H1 (cell line): ENCODE results near the gene PMS1. TPM values are rescaled to one million over a fixed set of nuclear protein-coding genes. Genes with fewer than 3 reads are reported as not detected.
A peak's percentile ranks its signal among the peaks of the same experiment; 100 is the strongest.

Experiments
- CTCF ChIA-PET: fragments of 300-600 bp; sonication (Branson Sonifier 250); formaldehyde crosslinking; loops from one replicate; lab custom pipeline; 2021; ENCODE audit not compliant: partially characterized antibody; lab: Charles Lee
- POLR2A ChIA-PET: fragments of 300-600 bp; sonication (Branson Sonifier 250); formaldehyde crosslinking; loops from one replicate; lab custom pipeline; 2021; ENCODE audit warnings: inconsistent platforms; ENCODE audit not compliant: partially characterized antibody; lab: Charles Lee
- DNase-seq, 2 experiments: peaks; one replicate each; pipeline versions ENCODE4 v3.0.0 to v3.0.0-alpha.2; 2010 to 2022; ENCODE audit warnings: low spot score in 2 of 2, low read depth in 1 of 2, mixed read lengths in 1 of 2
- FAIRE-seq: peaks from 2 replicates; lab custom pipeline; 2011; peaks lifted over from hg19 to GRCh38; lab: Jason Lieb, UNC
- H2AFZ ChIP-seq: 2 replicates; pipeline ENCODE4 v1.8.1; 2012; ENCODE audit warnings: low read length, inconsistent platforms
- H2AK5ac ChIP-seq: 2 replicates; pipeline ENCODE4 v1.6.1; 2013; ENCODE audit warnings: low read depth, low read length
- H2BK120ac ChIP-seq: replicated peaks from 2 replicates; pipeline ENCODE3; 2013; ENCODE audit warnings: low read depth, low read length, inconsistent platforms
- H2BK12ac ChIP-seq: 2 replicates; pipeline ENCODE4 v1.6.1; 2013; ENCODE audit warnings: low read depth, low read length
- H2BK15ac ChIP-seq: 2 replicates; pipeline ENCODE4 v1.6.1; 2013; ENCODE audit warnings: low read length
- H2BK20ac ChIP-seq: 2 replicates; pipeline ENCODE4 v1.6.1; 2013; ENCODE audit warnings: low read length
- H2BK5ac ChIP-seq: 2 replicates; pipeline ENCODE4 v1.6.1; 2013; ENCODE audit warnings: low read depth, low read length
- H3K14ac ChIP-seq: 2 replicates; pipeline ENCODE4 v1.6.1; 2013; ENCODE audit warnings: inconsistent platforms; ENCODE audit not compliant: insufficient read length
- H3K18ac ChIP-seq: 2 replicates; pipeline ENCODE4 v1.6.1; 2013; ENCODE audit warnings: low read length; ENCODE audit errors: extremely low read depth
- H3K23ac ChIP-seq: 2 replicates; pipeline ENCODE4 v1.6.1; 2013; ENCODE audit warnings: inconsistent platforms; ENCODE audit not compliant: insufficient read length
- H3K23me2 ChIP-seq: 2 replicates; pipeline ENCODE4 v1.6.1; 2013; ENCODE audit warnings: low read depth, low read length
- H3K27ac ChIP-seq: 2 replicates; pipeline ENCODE4 v1.6.1; 2011; ENCODE audit warnings: low read depth, low read length, inconsistent platforms
- H3K27me3 ChIP-seq, 4 experiments: replicated peaks in 1 of 4; 1 replicate in 1 of 4; 2 replicates in 3 of 4; pipeline versions ENCODE4 v1.6.1 to v1.8.1; 2011 to 2013; ENCODE audit warnings: low read length in 3 of 4, mild to moderate bottlenecking in 3 of 4, inconsistent platforms in 2 of 4, mixed read lengths in 2 of 4, moderate library complexity in 1 of 4; ENCODE audit not compliant: control insufficient read depth in 3 of 4, insufficient read depth in 3 of 4; ENCODE audit errors: extremely low read depth in 1 of 4
- H3K36me3 ChIP-seq, 4 experiments: 2 replicates each; pipeline versions ENCODE4 v1.6.1 to v1.8.1; 2011 to 2013; ENCODE audit warnings: mild to moderate bottlenecking in 4 of 4, low read length in 3 of 4, moderate library complexity in 2 of 4, control low read depth in 1 of 4, inconsistent platforms in 1 of 4; ENCODE audit not compliant: insufficient read depth in 4 of 4, control insufficient read depth in 2 of 4
- H3K4ac ChIP-seq: replicated peaks from 2 replicates; pipeline ENCODE3; 2013; ENCODE audit warnings: low read length, low read depth, mixed read lengths, inconsistent platforms; ENCODE audit not compliant: insufficient read length
- H3K4me1 ChIP-seq, 4 experiments: replicated peaks in 1 of 4; 1 replicate in 1 of 4; 2 replicates in 3 of 4; pipeline versions ENCODE4 v1.6.1 to v1.8.1; 2011 to 2013; ENCODE audit warnings: low read length in 3 of 4, inconsistent platforms in 2 of 4, mixed read lengths in 1 of 4; ENCODE audit not compliant: insufficient read depth in 4 of 4, control insufficient read depth in 3 of 4
- H3K4me2 ChIP-seq, 2 experiments: 2 replicates each; pipeline versions ENCODE4 v1.6.1 to v1.8.1; 2011 to 2013; ENCODE audit warnings: low read depth in 2 of 2, low read length in 2 of 2, control low read depth in 1 of 2, inconsistent platforms in 1 of 2, mild to moderate bottlenecking in 1 of 2; ENCODE audit not compliant: insufficient read depth in 1 of 2
- H3K4me3 ChIP-seq, 4 experiments: fragments of 200-600, 300-600 bp in 1 of 4; sonication (generic), shearing (Covaris generic), sonication (Bioruptor Twin) in 1 of 4; 2 replicates each; pipeline versions ENCODE4 v1.5.1 to v1.8.1; 2011 to 2016; ENCODE audit warnings: low read length in 4 of 4, low read depth in 3 of 4, control low read depth in 2 of 4, inconsistent platforms in 2 of 4, mild to moderate bottlenecking in 2 of 4, mixed read lengths in 1 of 4, moderate library complexity in 1 of 4; ENCODE audit not compliant: insufficient read depth in 2 of 4; ENCODE audit errors: extremely low read depth in 1 of 4
- H3K56ac ChIP-seq: replicated peaks from 2 replicates; pipeline ENCODE3; 2013; ENCODE audit warnings: low read depth, mild to moderate bottlenecking, mixed read lengths, low read length, inconsistent platforms; ENCODE audit not compliant: insufficient read length
- H3K79me1 ChIP-seq: 2 replicates; pipeline ENCODE4 v1.6.1; 2013; ENCODE audit warnings: low read depth, low read length, control low read depth
- H3K79me2 ChIP-seq, 2 experiments: 2 replicates each; pipeline versions ENCODE4 v1.6.1 to v1.8.1; 2012 to 2013; ENCODE audit warnings: low read length in 2 of 2, mild to moderate bottlenecking in 2 of 2, inconsistent platforms in 1 of 2; ENCODE audit not compliant: insufficient read depth in 2 of 2, control insufficient read depth in 1 of 2
- H3K9ac ChIP-seq, 4 experiments: replicated peaks in 1 of 4; 1 replicate in 1 of 4; 2 replicates in 3 of 4; pipeline versions ENCODE4 v1.6.1 to v1.8.1; 2011 to 2013; ENCODE audit warnings: low read depth in 3 of 4, low read length in 3 of 4, control low read depth in 2 of 4, mild to moderate bottlenecking in 2 of 4, moderate library complexity in 2 of 4, inconsistent platforms in 1 of 4; ENCODE audit errors: extremely low read depth in 1 of 4
- H3K9me3 ChIP-seq, 2 experiments: 2 replicates each; pipeline versions ENCODE4 v1.6.1 to v1.8.1; 2012 to 2013; ENCODE audit warnings: mild to moderate bottlenecking in 2 of 2, moderate library complexity in 2 of 2, control low read depth in 1 of 2, inconsistent platforms in 1 of 2, low read depth in 1 of 2, low read length in 1 of 2, mixed read lengths in 1 of 2; ENCODE audit not compliant: insufficient read depth in 2 of 2
- H4K20me1 ChIP-seq, 2 experiments: replicated peaks in 1 of 2; 2 replicates each; pipeline versions ENCODE3 to v1.8.1; 2011 to 2013; ENCODE audit warnings: inconsistent platforms in 2 of 2, low read length in 2 of 2, mild to moderate bottlenecking in 1 of 2; ENCODE audit not compliant: insufficient read depth in 2 of 2, control insufficient read depth in 1 of 2
- H4K5ac ChIP-seq: 2 replicates; pipeline ENCODE4 v1.6.1; 2013; ENCODE audit warnings: low read length, low read depth, mixed read lengths, inconsistent platforms; ENCODE audit not compliant: insufficient read length
- H4K8ac ChIP-seq: 2 replicates; pipeline ENCODE4 v1.8.0; 2013; ENCODE audit warnings: mild to moderate bottlenecking, moderate library complexity, low read length, inconsistent platforms; ENCODE audit not compliant: insufficient read depth; ENCODE audit errors: extremely low read depth
- H4K91ac ChIP-seq: replicated peaks from 2 replicates; pipeline ENCODE3; 2013; ENCODE audit warnings: low read length, mixed read lengths, inconsistent platforms; ENCODE audit not compliant: insufficient read length
- BCL11A ChIP-seq, 2 experiments: IDR thresholded peaks; one replicate each; pipeline ENCODE4 v1.6.1; 2011; ENCODE audit warnings: low read depth in 2 of 2, low read length in 2 of 2, mild to moderate bottlenecking in 2 of 2
- CBX5 ChIP-seq: fragments of 300-800, 300-1000 bp; sonication (generic); IDR thresholded peaks from 2 replicates; pipeline ENCODE4 v1.7.1; 2016; ENCODE audit warnings: antibody characterized with exemption, low read length, low read depth
- EZH2 ChIP-seq: fragments of 200-600 bp; sonication (generic); IDR thresholded peaks from 2 replicates; pipeline ENCODE4 v1.7.1; 2012; ENCODE audit warnings: low read depth, mild to moderate bottlenecking, moderate library complexity, low read length, inconsistent platforms; ENCODE audit not compliant: severe bottlenecking
- FOSL1 ChIP-seq: IDR thresholded peaks from 2 replicates; pipeline ENCODE4 v1.6.1; 2011; ENCODE audit warnings: mild to moderate bottlenecking, low read depth, low read length, moderate library complexity; ENCODE audit not compliant: insufficient read depth
- MAFK ChIP-seq: IDR thresholded peaks from 2 replicates; pipeline ENCODE4 v1.6.1; 2012; ENCODE audit warnings: low read depth, mild to moderate bottlenecking, improper control_type of control experiment, low read length
- POU5F1 ChIP-seq: IDR thresholded peaks from 2 replicates; pipeline ENCODE4 v1.6.1; 2011; ENCODE audit warnings: low read depth, mild to moderate bottlenecking, low read length, moderate library complexity
- RAD21 ChIP-seq, 2 experiments: IDR thresholded peaks in 1 of 2; conservative IDR thresholded peaks in 1 of 2; 2 replicates each; pipeline ENCODE4 v1.6.1; 2011; ENCODE audit warnings: low read depth in 2 of 2, low read length in 2 of 2, improper control_type of control experiment in 1 of 2, inconsistent platforms in 1 of 2, mild to moderate bottlenecking in 1 of 2, moderate library complexity in 1 of 2
- SP2 ChIP-seq: IDR thresholded peaks from 2 replicates; pipeline ENCODE4 v1.6.1; 2012; ENCODE audit warnings: mild to moderate bottlenecking, low read length, inconsistent platforms
- WGBS, 2 experiments: shearing (Covaris generic) in 1 of 2; methylation state at CpG; one replicate each; pipeline versions ENCODE4 v1.1.6 to v1.1.7; 2013 to 2015; ENCODE audit warnings: low lambda C conversion rate in 2 of 2, mixed read lengths in 2 of 2, inconsistent platforms in 1 of 2, low coverage in 1 of 2, missing lambda C conversion rate in 1 of 2; ENCODE audit not compliant: insufficient replicate concordance in 2 of 2, insufficient coverage in 1 of 2, insufficient read length in 1 of 2; ENCODE audit errors: extremely low coverage in 1 of 2, missing lambda C conversion rate in 1 of 2; 5-methylcytosine and 5-hydroxymethylcytosine counted together
- polyA plus RNA-seq, 7 experiments: library from polyadenylated mRNA; depleted of rRNA in 3 of 7; stranded (reverse) in 5 of 7; unstranded in 2 of 7; fragments of >200 nt in 5 of 7; fragments of 200-250 nt in 2 of 7; gene quantifications; 1 replicate in 5 of 7; 2 replicates in 1 of 7; 4 replicates in 1 of 7; pipeline versions ENCODE4 v1.2.1 to v1.2.3, GENCODE V29; 2011 to 2013; ENCODE audit warnings: missing spikeins in 2 of 7, mixed read lengths in 2 of 7
- total RNA-seq: library from RNA; stranded (reverse); fragmentation: NEBNext Ultra II Directional; extraction: Animal tissue kit (Norgen Biotek cat#: 25700); gene quantifications from 2 replicates; pipeline ENCODE4 v1.2.1, GENCODE V29; 2021
- TF ChIP-seq, protein P1 (sequence below), 3 experiments: IDR thresholded peaks; 1 replicate in 2 of 3; 2 replicates in 1 of 3; pipeline versions ENCODE4 v1.5.1 to v1.6.1; 2011; ENCODE audit warnings: low read length in 3 of 3, mild to moderate bottlenecking in 3 of 3, inconsistent platforms in 2 of 3, low read depth in 1 of 3, moderate library complexity in 1 of 3; ENCODE audit not compliant: insufficient read depth in 1 of 3; ENCODE audit errors: control extremely low read depth in 1 of 3

PMS1 gene
- total and polyA plus RNA-seq, 2 of the 8 experiments (the other 6 are each of a cell fraction or from before 2014, with no cell fraction given), result 13.1 to 59.7 TPM

DNA sequence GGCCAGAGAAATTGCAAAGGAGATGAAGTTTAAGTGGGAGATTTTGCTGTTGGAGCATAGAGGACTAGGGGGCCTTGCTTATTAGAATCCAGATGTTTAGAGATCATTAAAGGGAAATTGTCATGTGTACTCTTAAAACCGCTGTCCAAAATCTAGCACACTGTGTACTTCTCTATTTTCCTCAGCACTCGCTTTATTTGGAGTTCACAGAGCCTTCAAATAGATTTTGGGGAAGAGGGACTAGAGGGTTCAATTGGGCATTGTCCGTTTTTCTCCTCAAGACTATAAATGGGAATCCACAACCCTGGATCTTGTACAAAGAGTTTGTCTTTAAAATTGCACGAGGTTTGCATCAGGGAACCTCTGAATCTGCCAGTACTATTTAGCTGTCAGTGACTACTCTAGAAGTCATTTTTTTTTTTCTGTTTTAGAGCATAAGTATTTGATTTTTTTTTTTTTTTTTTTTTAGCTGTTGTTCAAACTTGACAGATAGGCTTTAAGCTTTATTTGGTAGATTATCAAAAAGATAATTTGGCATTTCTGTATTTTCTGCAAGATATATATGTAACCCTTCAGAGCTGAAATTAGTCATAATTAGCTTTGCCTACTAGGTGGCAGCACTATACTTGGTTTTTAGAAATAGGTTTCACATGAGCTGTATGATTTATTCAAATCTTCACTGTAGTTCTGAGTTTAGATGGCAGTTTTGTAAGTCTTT, 14.2 kb downstream of the PMS1 start:
- Histone ChIP-seq H2BK15ac (no peak overlapping the region), H3K4me3 (no peak overlapping the region), H3K14ac (no peak overlapping the region), H3K36me3 (peaks cover 6 to 53% (median 23%) of the 10 kb centered on the region in 4 experiments), H3K23me2 (no peaks in the 10 kb centered on the region), H3K79me1 (peaks cover 5% of the 10 kb centered on the region; the same call in 1 of the 2 replicates), H2AK5ac (no peak overlapping the region), H3K9me3 (no peaks in the 10 kb centered on the region), H4K20me1 (peaks cover 0 to 5% of the 10 kb centered on the region in 2 experiments), H2BK20ac (no peak overlapping the region), H2BK120ac (no peak overlapping the region), H3K27ac (no peak overlapping the region), H2BK12ac (no peak overlapping the region), H2BK5ac (no peak overlapping the region), H3K4me1 (no peaks in the 10 kb centered on the region), H4K5ac (no peak overlapping the region), H3K18ac (no peak overlapping the region), H3K79me2 (peaks cover 0 to 27% of the 10 kb centered on the region in 2 experiments; a peak in 2 of 4 replicates), H3K9ac (no peak overlapping the region), H3K27me3 (no peaks in the 10 kb centered on the region), H4K8ac (no peak overlapping the region), H2AFZ (no peak overlapping the region), H3K4ac (no peak overlapping the region), H3K4me2 (no peak overlapping the region), H3K56ac (no peak overlapping the region), H3K23ac (no peak overlapping the region), H4K91ac (no peak overlapping the region)
- ChIA-PET CTCF (interaction anchor here (0.8 to 1.7 kb wide), 11 partner anchors 9 to 479 kb away, joined by 3 to 6 read pairs (median 4); no protein-coding TSS in a partner anchor), POLR2A (interaction anchor here (0.6 to 1.8 kb wide), 3 partner anchors 14 to 180 kb away, joined by 3 to 5 read pairs (median 3); partner anchors contain the start of genes ORMDL1 and PMS1)
- FAIRE-seq, result no peak
- WGBS, 2 experiments, result 94% methylated on average over 4 of the region's 4 CpGs; no CpG with 5 or more reads in 1 of the 2 experiments
- DNase-seq, result no peak
- no peak for TF ChIP-seq MAFK
- TF ChIP-seq SP2, result no peak
- no peak for TF ChIP-seq BCL11A (IDR thresholded peaks at IDR 0.05; ENCODE audit: low read depth in 2 of 2, low read length in 2 of 2)
- TF ChIP-seq RAD21 (IDR thresholded peaks at IDR 0.05 in 1 of 2, conservative IDR thresholded peaks at IDR 0.05 in 1 of 2; ENCODE audit: low read depth in 2 of 2, low read length in 2 of 2), result peak in 1 of 2 experiments; percentile 41; a peak in 3 of 4 replicates
- TF ChIP-seq POU5F1, result no peak
- TF ChIP-seq EZH2, result no peak
- TF ChIP-seq CBX5, result no peak
- TF ChIP-seq, protein P1, sequence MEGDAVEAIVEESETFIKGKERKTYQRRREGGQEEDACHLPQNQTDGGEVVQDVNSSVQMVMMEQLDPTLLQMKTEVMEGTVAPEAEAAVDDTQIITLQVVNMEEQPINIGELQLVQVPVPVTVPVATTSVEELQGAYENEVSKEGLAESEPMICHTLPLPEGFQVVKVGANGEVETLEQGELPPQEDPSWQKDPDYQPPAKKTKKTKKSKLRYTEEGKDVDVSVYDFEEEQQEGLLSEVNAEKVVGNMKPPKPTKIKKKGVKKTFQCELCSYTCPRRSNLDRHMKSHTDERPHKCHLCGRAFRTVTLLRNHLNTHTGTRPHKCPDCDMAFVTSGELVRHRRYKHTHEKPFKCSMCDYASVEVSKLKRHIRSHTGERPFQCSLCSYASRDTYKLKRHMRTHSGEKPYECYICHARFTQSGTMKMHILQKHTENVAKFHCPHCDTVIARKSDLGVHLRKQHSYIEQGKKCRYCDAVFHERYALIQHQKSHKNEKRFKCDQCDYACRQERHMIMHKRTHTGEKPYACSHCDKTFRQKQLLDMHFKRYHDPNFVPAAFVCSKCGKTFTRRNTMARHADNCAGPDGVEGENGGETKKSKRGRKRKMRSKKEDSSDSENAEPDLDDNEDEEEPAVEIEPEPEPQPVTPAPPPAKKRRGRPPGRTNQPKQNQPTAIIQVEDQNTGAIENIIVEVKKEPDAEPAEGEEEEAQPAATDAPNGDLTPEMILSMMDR (IDR thresholded peaks at IDR 0.05; ENCODE audit: control extremely low read depth in 1 of 3, insufficient read depth in 1 of 3, low read depth in 1 of 3, low read length in 3 of 3), result peak in 1 of 3 experiments; percentile 44; a peak in 2 of 4 replicates
- no peak for TF ChIP-seq FOSL1
